Heart left ventricle (tissue), 16 donors: ENCODE measurements around the gene CCDC86. TPM values are rescaled to one million over a fixed set of nuclear protein-coding genes. Genes with fewer than 3 reads are reported as not detected.
A peak's percentile ranks its signal among the peaks of the same experiment; 100 is the strongest.

Experiments
- ATAC-seq, 4 donors: fragments of 200-7000 bp; cut with Tn5 transposase; one replicate each; pipeline ENCODE4 v1.9.1; 2020 to 2022; ENCODE audit warnings: moderate library complexity in 4 of 4, mild to moderate bottlenecking in 3 of 4, moderate number of reproducible peaks in 1 of 4
- DNase-seq, 5 donors: peaks; one replicate each; pipeline ENCODE4 v3.0.0-alpha.2; 2020
- H3K27ac ChIP-seq, 12 donors: fragments of 200-600 bp; sonication (generic) in 4 of 12; one replicate each; pipeline versions ENCODE4 v1.5.0 to v1.8.0; 2016 to 2022; ENCODE audit warnings: mild to moderate bottlenecking in 2 of 12
- H3K27me3 ChIP-seq, 9 donors: fragments of 200-600 bp; sonication (generic) in 2 of 9; one replicate each; pipeline versions ENCODE4 v1.5.1 to v1.8.0; 2016 to 2022; ENCODE audit warnings: mild to moderate bottlenecking in 3 of 9
- H3K36me3 ChIP-seq, 9 donors: fragments of 200-600 bp; sonication (generic) in 2 of 9; one replicate each; pipeline versions ENCODE4 v1.5.0 to v1.8.0; 2018 to 2022; ENCODE audit warnings: mild to moderate bottlenecking in 2 of 9
- H3K4me1 ChIP-seq, 12 donors: fragments of 200-600 bp; sonication (generic) in 4 of 12; one replicate each; pipeline versions ENCODE4 v1.5.0 to v1.8.0; 2016 to 2022; ENCODE audit warnings: mild to moderate bottlenecking in 3 of 12
- H3K4me3 ChIP-seq, 12 donors: fragments of 200-600 bp; sonication (generic) in 4 of 12; one replicate each; pipeline versions ENCODE4 v1.5.0 to v1.8.0; 2017 to 2022; ENCODE audit warnings: mild to moderate bottlenecking in 9 of 12, moderate library complexity in 4 of 12
- H3K9me3 ChIP-seq, 12 donors: fragments of 200-600 bp; sonication (generic) in 4 of 12; one replicate each; pipeline versions ENCODE4 v1.5.0 to v1.8.0; 2016 to 2022; ENCODE audit warnings: mild to moderate bottlenecking in 1 of 12
- CTCF ChIP-seq, 12 donors: fragments of 200-600 bp; sonication (generic) in 4 of 12; IDR thresholded peaks; one replicate each; pipeline versions ENCODE4 v1.5.0 to v1.8.0; 2018 to 2022; ENCODE audit warnings: antibody characterized with exemption in 12 of 12, mild to moderate bottlenecking in 5 of 12
- POLR2A ChIP-seq, 2 donors: fragments of 450-650 bp; IDR thresholded peaks; one replicate each; pipeline ENCODE4 v1.6.1; 2017; ENCODE audit warnings: antibody characterized with exemption in 2 of 2, mild to moderate bottlenecking in 2 of 2, moderate library complexity in 2 of 2
- WGBS, 4 donors: extraction: QIAGEN DNeasy Blood & Tissue Kit in 2 of 4; methylation state at CpG; one replicate each; pipeline versions ENCODE4 v1.1.5 to v1.1.7; 2013 to 2018; 5-methylcytosine and 5-hydroxymethylcytosine counted together
- intact Hi-C, 10 donors: fragments of 100-400 bp; cut with DNase I; formaldehyde crosslinking; loops; one replicate each; pipeline versions ENCODE4 v1.11.1 to v1.14.2; 2022
- polyA plus RNA-seq, 2 donors: library from polyadenylated mRNA; stranded (reverse); fragments of 200-250 nt; gene quantifications; one replicate each; pipeline ENCODE4 v1.2.3, GENCODE V29; 2013
- total RNA-seq, 9 donors: library from RNA; depleted of rRNA in 2 of 9; stranded (reverse); fragments of >200 nt in 2 of 9; fragmentation: NEBNext Ultra II Directional in 3 of 9; extraction: Animal tissue kit (Norgen Biotek cat#: 25700) in 3 of 9; gene quantifications; one replicate each; pipeline versions ENCODE4 v1.1.0 to v1.2.4, GENCODE V29; 2016 to 2023
- donor health status: ischemic (EF 13 %, LVEDD 7.1; RV severe dilation, severe dysfunction).
- donor health status: healthy with polysubstance abuse.
- donor health status: DM: no; HTN: yes; CAD: no.
- donor health status: DM: no; HTN: no; CAD: no.
- donor health status: ischemic (EF 25% LVEDD 6.9; RV normal size, moderate dysfunction).
- donor health status: ischemic (EF 25% LVEDD 5.7; RV mildly dilated, moderate dysfunction).
- donor health status: healthy.
- donor health status: DM: yes; HTN: yes; CAD: no.
- donor health status: ischemic (EF 35%, LVEDD 5.7; RV mildly dilated, moderate dysfunction).
- donor health status: nonischemic (EF 11% LVEDD 7.7; RV severe dilation, severe dysfunction).
- donor health status: DM: yes; HTN: yes; CAD: no.
- donor health status: PGD.
- donor health status: ischemic (EF 29% LVEDD 5.4; RV normal size, mild dysfunction).
- donor health status: nonischemic (EF 23%, LVEDD 6.1; RV moderate dilation, normal function).

CCDC86 gene
- total and polyA plus RNA-seq, 11 donors: 6.0 to 33.3 (median 10.1) TPM

DNA sequence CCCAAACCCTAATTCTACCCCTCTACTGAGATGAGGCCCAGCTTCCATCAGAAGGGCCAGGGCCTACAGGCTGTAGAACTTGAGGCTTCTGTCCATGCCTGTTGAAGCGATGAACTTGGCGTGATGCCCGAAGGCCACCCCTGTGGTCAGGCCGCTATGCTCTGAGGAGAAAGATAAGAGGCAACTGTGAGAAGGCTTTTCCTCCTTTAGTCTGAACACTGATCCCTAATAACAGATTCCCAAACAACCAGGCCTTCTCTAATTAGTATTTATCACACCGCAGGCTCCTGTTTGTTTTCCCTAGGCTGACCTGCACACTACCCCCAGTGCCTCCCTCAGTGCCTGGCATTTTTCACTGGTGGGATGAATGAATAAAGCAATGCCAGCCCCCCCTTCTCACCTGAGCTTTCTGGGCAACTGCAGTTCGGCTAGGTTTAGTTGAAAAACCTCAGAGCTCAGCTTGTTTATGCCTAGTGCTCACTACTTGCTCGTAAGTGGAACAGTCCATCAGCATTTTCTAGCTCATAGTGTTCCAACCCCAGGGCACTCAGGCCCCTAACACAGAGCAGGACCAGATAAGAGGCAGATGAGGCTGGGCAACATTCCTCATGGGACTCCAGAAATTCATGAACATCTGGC is 49.3 kb downstream of the CCDC86 start:
- intact Hi-C loops: loop anchor here in 1 of 10 donors (2.0 kb wide), 1 partner anchor 56 kb away; no protein-coding TSS in a partner anchor
- ATAC-seq (peak in 3 of 4 donors; percentile 8 to 38 (median 32)), DNase-seq (peak in 3 of 5 donors; percentile 60 to 74 (median 64))
- no peak for TF ChIP-seq CTCF (IDR thresholded peaks at IDR 0.05)
- no peak for TF ChIP-seq POLR2A (IDR thresholded peaks at IDR 0.05)
- peaks cover 0 to 23% (median 12%) of the 10 kb centered on the region in 12 donors for H3K4me1 ChIP-seq
- WGBS, 4 donors: 66 to 71% (median 69%) methylated on average over 7 of the region's 7 CpGs
- H3K4me3 ChIP-seq: no peak overlapping the region
- peaks cover 0 to 53% (median 48%) of the 10 kb centered on the region in 9 donors for H3K36me3 ChIP-seq
- no peaks in the 10 kb centered on the region for H3K27me3 ChIP-seq
- peak overlapping the region in 11 of 12 donors; percentile 20 to 59 (median 49) for H3K27ac ChIP-seq
- no peaks in the 10 kb centered on the region for H3K9me3 ChIP-seq

- Histone ChIP-seq H3K4me1 (peaks cover 0 to 15% (median 4%) of the 10 kb centered on the region in 12 donors), H3K4me3 (no peak overlapping the region), H3K27ac (no peak overlapping the region), H3K36me3 (peaks cover 4 to 91% (median 83%) of the 10 kb centered on the region in 9 donors), H3K9me3 (no peaks in the 10 kb centered on the region), H3K27me3 (no peaks in the 10 kb centered on the region)
- 89 to 91% (median 90%) methylated on average over 5 of the region's 5 CpGs for whole genome bisulfite sequencing, 4 donors
- DNase-seq (no peak), ATAC-seq (no peak)
- intact Hi-C loops: loop anchor here in 8 of 10 donors (5.0 kb wide), 4 partner anchors 63 to 123 kb away; no protein-coding TSS in a partner anchor
- no peak for TF ChIP-seq POLR2A (IDR thresholded peaks at IDR 0.05)
- TF ChIP-seq CTCF (IDR thresholded peaks at IDR 0.05): no peak
These were observed 53.8 kb downstream of the CCDC86 start for GRCh38 chr11:60895687-60896086.

DNA sequence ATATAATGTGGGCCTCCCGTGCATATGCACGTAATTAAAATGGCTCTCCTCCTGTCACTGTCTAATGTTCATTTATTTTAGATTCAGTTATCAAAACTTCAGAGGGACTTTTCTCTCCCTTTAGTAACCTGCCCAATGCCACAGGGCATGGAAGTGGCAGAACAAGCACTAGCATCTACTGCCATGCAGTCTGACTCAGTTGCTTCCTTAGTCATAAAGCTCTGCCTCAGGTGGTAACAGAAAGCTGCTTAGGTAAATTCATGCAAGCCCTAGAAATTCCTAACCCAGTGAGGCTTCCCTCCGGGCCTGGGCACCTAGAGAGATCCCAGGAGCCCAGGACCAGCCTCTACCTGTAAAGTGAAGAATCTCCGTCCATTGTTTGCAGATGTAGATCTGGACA is 55.6 kb downstream of the CCDC86 start:
- 86 to 98% (median 94%) methylated on average over 4 of the region's 4 CpGs for WGBS, 4 donors
- TF ChIP-seq POLR2A (IDR thresholded peaks at IDR 0.05) (no peak), CTCF (IDR thresholded peaks at IDR 0.05) (no peak)
- Histone ChIP-seq H3K9me3 (no peaks in the 10 kb centered on the region), H3K4me1 (peaks cover 0 to 7% (median 0%) of the 10 kb centered on the region in 12 donors), H3K27me3 (no peaks in the 10 kb centered on the region), H3K4me3 (no peak overlapping the region), H3K27ac (no peak overlapping the region), H3K36me3 (peaks cover 4 to 100% (median 98%) of the 10 kb centered on the region in 9 donors)
- DNase-seq: no peak
- ATAC-seq: no peak
- intact Hi-C loops: loop anchor here in 8 of 10 donors (5.0 kb wide), 4 partner anchors 65 to 125 kb away; no protein-coding TSS in a partner anchor
